GM12864 (cell line): ENCODE results near the gene HSPB1.

Experiments used
- DNase-seq: peaks from one replicate; pipeline ENCODE4 v3.0.0-alpha.2; 2011; ENCODE audit warnings: low read depth
- H3K4me3 ChIP-seq: 2 replicates; pipeline ENCODE4 v1.5.1; 2011; ENCODE audit warnings: mild to moderate bottlenecking, low read depth, low read length, control low read depth
- TF ChIP-seq, protein P1 (sequence below): IDR thresholded peaks from 2 replicates; pipeline ENCODE4 v1.5.1; 2011; ENCODE audit warnings: low read depth, mild to moderate bottlenecking, moderate library complexity, low read length, control low read depth, inconsistent platforms; ENCODE audit errors: missing control alignments

Gene HSPB1

DNA sequence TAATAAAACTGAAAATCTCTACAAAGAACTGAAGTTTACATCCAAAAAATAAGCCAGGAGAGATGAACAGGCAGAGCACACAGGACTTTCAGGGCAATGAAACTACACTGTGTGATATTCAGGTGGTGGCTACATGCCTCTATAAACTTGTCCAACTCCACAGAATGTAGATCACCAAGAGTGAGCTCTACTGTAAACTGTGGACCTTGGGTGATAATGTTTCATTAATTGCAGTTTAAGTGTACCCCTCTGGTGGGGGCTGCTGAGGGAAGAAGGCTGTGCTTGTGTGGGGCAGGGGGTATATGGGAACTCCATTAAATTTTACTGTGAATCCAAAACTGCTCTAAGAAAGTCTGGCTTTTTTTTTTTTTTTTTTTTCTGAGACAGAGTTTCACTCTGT lies 33.6 kb downstream of the HSPB1 start:
- H3K4me3 ChIP-seq = no peak overlapping the region
- DNase-seq = no peak
- TF ChIP-seq, protein P1, sequence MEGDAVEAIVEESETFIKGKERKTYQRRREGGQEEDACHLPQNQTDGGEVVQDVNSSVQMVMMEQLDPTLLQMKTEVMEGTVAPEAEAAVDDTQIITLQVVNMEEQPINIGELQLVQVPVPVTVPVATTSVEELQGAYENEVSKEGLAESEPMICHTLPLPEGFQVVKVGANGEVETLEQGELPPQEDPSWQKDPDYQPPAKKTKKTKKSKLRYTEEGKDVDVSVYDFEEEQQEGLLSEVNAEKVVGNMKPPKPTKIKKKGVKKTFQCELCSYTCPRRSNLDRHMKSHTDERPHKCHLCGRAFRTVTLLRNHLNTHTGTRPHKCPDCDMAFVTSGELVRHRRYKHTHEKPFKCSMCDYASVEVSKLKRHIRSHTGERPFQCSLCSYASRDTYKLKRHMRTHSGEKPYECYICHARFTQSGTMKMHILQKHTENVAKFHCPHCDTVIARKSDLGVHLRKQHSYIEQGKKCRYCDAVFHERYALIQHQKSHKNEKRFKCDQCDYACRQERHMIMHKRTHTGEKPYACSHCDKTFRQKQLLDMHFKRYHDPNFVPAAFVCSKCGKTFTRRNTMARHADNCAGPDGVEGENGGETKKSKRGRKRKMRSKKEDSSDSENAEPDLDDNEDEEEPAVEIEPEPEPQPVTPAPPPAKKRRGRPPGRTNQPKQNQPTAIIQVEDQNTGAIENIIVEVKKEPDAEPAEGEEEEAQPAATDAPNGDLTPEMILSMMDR = no peak

DNA sequence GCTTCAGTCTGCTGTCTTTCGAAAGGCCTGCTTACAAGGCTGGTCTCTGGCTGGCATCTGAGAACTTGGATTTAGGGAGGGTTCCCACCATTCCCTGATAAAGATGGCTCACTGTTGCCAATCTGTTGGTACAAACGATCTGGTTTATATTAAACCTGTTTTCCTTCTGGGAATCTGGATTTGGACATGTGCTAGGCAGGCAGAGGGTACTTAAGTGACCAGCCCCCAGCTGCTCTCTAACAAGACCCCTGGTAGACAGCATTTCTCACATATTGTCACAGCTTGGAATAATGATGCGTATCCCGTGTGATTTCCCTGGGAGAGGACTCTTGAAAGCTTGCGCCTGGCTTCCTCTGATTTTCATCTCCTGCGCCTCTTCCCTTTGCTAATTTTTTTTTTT lies 34.7 kb downstream of the HSPB1 start:
- no peak for DNase-seq
- TF ChIP-seq, protein P1 = no peak
- H3K4me3 ChIP-seq = no peak overlapping the region

DNA sequence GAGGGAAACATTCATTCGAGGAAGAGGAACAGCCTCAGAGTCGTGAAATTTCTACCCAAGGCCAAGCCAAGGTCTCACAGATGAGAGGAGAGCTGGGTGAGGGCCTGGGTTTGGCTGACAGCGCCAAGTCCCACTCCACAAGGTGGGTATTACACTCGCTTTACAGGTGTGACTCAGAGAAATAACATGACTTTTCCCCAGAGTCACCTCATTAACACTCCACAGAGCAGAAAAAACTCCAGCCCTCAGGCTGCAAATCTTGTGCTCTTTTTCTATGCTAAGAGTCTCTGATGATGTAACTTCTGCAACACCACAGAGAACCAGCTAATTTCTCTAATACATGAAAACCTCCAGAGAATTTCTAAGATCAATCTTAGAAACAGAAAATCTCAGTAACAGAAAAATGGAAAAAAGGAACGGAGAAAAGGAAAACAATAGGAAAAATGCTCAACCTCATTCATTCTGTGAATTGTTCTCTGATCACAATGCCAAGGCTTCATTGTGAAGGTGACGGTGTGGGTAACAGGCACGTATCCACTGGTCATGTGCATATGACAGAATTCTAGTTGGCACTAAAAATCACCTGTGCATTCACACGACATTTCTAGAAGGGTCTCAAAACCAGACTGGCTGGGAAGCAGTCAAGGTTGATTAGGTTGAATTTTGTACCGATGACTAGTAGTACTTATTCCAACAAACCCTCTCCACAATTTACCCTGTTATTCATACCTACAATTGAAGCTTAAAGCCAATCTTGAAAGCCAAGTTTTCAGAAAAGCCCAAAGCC lies 36.0 kb downstream of the HSPB1 start:
- TF ChIP-seq, protein P1 = no peak
- DNase-seq = no peak
- no peak overlapping the region for H3K4me3 ChIP-seq

DNA sequence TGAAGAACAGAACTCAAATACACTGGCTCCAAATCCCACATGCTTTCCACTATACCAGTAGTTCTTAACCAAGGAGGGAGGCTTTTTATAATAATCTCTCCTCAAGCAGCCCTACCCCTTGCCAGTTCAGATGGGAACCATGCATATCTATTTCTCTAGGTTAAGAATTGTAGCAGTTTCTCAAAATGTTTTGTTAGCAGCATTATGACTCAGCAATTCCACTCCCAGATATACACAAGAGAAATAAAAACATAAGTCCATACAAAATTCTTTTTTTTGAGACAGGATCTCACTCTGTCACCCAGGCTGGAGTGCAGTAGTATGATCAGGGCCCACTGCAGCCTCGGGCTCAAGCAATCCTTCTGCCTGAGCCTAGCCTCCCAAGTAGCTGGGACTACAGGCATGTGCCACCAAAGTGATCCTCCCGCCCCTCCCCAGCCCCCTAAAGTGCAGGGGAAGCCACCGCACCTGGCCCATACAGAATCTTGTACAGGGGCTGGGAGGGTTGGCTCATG lies 38.2 kb downstream of the HSPB1 start:
- DNase-seq = no peak
- H3K4me3 ChIP-seq = no peak overlapping the region
- TF ChIP-seq, protein P1 = no peak

DNA sequence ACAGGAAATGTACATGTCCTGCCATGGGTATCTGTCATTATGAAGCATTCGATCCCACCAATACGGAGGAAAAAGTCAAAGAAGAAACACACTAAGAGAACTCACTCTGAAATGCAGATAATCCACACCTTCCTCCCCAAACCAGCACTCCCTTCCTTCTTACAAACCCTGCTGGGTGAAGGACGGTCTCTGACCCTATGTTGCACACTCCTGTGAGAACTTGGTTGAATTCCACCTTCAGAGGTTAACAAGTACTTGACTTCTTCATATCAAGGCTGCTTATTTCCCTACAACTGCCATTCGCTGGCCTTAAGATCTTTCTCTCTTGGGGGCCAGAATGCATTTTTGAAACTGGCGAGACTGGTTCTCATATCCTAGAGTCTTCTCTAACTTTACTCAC lies 39.7 kb downstream of the HSPB1 start:
- H3K4me3 ChIP-seq = no peak overlapping the region
- TF ChIP-seq, protein P1 = no peak
- DNase-seq = no peak

DNA sequence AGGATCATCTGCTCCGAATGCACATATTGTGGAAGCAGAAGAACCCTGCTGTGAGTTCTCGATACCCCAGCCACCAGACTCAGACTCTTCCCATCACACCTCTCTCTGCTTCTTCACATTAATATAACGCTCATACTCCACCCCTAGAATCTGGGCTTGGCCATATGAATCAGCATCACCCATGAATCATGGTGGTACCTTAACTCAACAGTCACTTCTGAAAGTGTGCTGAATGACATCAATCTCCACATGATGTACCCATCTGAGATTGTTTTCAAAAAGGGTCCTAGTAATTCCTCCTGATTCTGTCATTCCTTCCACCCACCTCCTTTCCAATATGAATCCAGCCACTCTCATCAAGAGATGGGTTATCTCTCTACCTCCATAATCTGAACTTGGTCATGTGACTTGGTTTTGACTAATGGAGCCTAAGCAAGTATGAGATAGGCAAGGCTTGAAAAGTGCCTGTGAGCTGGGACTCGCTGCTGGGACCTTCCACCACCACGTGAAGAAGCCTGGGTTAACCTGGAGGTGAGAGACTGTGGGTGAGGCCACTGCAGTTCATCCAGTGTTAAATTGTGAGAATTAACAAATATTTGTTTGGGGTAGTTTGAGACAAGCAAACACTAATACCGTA lies 40.9 kb downstream of the HSPB1 start:
- H3K4me3 ChIP-seq = no peak overlapping the region
- TF ChIP-seq, protein P1 = no peak
- no peak for DNase-seq

DNA sequence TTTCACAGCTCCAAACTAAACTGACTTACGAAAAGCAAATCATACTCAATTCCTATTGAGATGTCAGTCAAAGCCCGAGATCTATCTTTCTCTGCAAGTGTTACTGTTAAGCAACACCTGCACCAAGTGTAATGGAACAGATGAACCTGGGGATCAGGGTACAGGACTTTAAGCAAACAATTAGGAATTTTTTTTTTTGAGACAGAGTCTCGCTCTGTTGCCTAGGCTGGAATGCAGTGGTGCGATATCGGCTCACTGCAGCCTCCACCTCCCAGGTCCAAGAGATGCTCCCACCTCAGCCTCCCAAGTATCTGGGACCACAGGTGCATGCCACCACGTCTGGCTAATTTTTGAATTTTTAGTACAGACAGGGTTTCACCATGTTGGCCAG lies 41.5 kb downstream of the HSPB1 start:
- H3K4me3 ChIP-seq = no peak overlapping the region
- TF ChIP-seq, protein P1 = no peak
- no peak for DNase-seq
